GM19043 (cell line): Measurements from ENCODE around the gene ZNF785.
"Not testable (repeated sequence)": the region's sequence is repeated elsewhere in the genome, so short reads cannot be mapped to it uniquely, and the experiment has no call there.

Experiments used
- ATAC-seq: cut with Tn5 transposase; IDR thresholded peaks from one replicate; pipeline ENCODE4 v1.9.1; 2021; ENCODE audit warnings: low read depth; ENCODE audit not compliant: unreplicated experiment

Gene ZNF785

DNA sequence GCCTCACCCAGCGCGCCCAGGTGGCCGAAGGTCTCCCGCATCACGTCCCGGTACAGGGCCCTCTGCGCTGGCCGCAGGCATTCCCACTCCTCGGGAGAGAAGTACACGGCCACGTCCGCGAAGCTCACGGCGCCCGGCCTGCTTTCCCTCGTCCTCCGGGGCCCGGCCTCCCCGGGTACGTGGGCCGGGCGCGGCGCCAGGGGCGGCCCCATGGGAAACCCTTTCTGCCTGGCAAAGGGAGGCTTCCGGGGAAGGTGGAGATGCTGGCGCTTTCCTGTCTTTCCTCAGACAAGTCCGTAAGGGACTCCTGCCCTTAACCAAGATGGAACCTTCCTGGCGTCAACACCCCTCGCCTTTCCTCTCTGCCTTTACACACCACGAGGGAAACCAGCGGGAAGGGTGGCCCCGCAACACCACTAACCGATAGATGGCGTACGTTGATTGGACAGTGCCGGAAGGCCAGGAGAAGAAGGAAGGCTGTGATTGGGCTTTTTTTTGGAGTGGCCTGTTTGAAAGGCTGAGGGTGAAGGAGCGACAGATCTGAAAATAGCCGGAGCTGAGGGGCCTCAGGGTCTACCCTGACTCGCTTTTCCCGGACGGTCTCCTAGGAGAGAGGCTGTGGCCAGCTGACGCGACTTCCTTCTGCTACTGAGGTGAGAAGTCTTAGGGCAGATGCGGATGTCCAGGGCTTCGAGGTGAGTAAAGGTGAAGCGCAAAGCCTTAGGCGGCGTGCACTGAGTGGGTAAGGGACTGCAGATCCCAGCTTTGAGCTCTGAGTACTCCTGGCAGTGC, at the start of gene ZNF785:
TSS of gene ZNF785 (minus strand) at position 298 of the 792 bp plus-strand sequence. CDS start at position 212, 86 bp downstream.
- peak; percentile 80 for ATAC-seq

DNA sequence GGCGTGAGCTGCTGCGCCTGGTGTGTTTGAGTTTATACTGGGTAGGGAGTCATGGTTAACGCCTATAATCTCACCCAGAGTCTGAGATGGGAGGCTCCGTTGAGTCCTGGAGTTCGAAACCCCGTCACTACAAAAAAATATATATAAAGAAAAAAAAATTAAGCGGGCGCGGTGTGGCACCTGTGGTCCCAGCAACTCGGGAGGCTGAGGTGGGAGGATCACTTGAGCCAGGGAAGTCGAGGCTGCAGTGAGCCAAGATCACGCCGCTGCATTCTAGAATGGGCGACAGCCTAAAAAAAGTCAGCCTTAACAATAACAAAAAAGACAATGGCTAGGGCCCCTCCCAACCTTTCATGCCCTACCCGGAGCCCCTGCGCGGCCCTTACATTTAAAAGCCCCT, 48.0 kb upstream of the ZNF785 start:
- ATAC-seq = no peak

DNA sequence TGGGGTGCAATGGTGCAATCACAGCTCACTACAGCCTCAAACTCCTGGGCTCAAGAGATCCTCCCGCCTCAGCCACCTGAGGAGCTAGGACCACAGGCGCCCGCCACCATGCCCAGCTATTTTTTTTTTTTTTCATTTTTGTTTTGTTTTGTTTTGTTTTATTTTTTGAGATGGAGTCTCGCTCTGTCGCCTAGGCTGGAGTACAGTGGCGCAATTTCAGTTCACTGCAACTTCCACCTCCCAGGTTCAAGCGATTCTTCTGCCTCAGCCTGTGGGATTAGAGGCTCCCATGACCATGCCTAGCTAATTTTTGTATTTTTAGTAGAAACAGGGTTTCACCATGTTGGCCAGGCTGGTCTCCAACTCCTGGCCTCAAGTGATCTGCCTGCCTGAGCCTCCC, 47.0 kb upstream of the ZNF785 start:
- ATAC-seq = not testable (repeated sequence)

DNA sequence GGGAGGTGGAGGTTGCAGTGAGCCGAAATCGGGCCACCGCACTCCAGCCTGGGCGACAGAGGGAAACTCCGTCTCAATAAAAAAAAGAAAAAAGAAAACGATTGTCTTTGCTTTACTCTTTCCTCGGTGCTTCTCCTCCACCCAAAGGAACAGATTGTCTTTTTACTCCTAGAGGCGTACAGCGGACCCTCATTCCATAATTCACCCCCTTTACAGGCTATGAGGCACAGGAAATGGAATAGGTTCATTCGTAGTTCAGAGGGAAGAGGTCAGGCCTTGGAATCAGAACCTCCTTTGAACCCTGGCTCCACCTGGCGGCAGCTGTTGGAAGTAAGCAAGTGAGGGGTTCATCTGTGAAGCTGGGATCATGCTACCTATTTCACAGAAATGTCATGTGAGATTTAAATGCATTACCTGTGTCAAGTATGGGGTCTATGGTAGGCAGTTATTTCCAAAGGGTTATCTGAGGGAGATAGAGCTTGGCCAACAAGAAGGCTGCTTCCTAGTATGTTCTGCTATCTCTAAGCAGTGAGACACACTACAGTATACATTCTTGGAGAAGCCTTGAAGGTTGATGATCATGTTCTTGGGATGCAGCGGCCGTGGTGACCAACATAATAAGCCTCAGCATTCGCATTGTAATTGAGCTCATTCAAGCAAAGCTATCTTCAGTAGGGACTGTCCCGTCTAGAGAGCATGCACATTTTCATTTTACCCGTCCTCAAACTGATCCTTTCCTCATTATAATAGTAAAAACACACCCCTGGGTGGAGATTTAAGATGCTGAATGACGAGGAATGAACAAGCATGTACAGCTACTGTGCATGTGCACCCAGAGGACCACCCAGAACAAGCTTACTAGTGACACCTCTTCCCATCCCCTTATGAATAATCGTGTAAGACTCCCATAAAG, 43.4 kb upstream of the ZNF785 start:
- no peak for ATAC-seq

DNA sequence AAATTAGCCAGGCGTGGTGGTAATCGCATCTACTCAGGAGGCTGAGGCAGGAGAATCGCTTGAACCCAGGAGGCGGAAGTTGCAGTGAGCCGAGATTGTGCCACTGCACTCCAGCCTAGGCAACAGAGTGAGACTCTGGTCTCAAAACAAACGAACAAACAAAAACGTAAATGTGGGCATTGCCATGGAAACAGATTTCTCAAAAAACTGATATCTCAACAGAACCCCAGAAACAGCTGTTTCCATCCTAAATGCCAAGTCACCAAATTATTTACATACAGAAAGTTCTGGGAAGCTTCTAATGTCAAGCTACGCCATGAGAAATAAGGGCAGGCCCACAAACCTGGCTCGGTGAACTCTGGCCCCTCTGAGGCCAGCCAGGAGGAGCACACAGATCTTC, 40.7 kb upstream of the ZNF785 start:
- no peak for ATAC-seq

DNA sequence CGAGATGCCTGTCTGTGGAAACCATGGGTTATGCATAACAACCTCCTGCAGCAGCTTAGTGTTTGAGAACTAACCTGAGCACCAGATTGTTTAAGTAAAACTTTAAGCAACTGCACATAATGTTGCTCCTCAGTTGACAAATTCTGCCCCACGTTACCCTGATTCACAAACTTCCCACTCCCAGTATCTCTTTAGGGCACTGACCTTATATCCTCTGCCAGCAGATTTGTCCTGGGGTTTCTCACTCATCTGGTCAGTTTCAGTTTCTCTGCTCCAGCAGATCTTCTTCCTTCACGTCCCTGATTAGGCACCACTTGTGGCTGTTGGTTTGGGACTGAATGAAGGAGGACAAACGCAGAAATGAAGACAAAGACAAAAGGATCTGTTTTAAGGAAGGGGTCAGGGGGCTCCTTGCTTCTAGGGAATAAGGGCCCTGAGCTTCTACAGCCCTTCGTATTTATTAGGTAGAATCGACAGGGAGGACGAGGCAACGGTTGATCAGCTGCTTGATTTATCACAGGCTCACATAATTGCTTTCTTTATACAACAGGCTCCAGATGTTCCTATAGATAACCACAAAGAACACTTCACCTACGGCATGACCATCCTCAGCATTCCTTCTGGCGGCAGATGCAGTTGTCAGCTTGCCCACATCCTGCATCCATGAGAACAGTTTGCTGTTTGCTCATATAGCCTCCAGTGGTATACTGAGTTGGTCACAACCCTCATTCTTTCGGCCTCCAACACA, 38.2 kb upstream of the ZNF785 start:
- no peak for ATAC-seq

DNA sequence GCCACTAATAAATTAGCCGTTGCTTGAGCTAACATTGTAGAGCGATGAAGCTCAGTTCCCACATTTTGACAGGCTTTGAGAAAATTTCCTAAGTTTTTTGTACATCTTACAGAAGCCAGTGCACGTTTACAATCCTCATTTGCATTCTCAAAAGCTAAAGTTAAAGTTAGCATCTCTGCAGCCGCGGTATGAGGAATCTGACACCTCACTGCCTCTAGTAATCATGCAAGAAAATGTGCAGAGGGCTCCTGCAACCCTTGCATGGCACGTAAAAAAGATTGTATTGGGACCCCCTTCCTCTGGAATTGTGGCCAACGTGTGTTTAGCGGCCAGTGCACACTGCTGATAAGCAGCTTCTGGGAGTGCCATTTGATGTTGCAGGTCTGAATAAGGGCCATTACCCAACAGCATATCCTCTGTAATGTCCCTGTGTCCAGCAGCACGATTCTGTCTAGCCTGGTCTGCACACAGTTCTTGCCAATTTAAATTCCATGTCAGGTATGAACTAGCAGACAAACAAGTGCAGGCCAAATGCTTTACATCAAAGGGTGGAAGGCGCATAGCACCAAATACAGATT, 37.0 kb upstream of the ZNF785 start:
- no peak for ATAC-seq

DNA sequence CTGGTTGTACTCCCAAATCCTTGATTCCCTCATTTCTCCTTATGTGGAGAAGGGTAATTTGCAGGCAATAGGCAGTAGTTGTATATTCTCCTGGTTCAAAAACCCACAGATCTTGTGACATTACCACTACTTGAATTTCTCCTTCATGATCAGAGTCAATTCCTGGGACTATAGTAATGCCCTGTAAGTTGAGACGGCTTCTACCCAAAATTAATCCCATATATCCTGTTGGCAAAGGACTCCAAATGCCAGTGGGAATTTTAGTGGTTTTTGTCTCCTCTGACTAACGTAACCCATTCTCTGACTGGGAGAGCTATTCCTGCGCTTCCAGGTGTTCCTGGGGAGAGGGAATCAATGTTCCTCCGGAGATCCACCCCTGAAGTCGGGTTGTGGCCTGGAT, 36.3 kb upstream of the ZNF785 start:
- no peak for ATAC-seq

DNA sequence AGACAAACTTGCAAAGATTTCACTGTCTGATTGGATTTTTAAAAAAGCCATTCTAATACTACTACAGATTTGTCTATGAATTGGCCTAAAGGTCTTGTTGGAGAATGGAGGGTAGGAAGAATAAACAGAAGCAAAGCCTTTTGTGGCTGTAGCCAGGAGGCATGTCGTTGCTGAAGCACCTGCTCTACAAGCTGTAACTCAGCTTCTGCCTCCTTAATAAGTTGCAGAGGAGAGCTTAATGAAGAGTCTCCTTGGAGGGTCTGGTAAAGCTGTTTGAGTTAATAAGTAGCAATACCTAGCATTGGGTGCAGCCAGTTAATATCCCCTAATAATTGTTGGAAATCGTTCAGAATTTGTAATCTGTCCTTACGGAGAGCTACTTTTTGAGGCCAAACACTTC, 34.7 kb upstream of the ZNF785 start:
- ATAC-seq = no peak

DNA sequence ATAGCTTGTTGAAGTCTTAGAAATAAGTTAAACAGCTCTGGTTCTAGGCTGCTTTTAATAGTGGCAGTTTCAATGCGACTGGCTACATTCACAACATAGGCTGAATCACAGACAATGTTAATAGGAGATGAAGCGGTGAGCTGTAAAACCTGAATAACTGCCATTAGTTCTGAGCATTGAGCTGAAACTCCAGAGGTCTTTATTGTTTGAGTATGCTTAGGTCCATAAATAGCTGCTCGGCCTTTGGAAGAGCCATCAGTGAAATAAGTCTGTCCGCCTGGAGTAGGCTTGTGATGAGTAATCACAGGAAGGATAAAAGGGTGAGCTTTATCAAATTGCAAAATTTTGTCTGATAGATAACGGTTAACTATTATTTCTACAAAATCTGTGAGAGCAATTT, 34.1 kb upstream of the ZNF785 start:
- ATAC-seq = no peak

DNA sequence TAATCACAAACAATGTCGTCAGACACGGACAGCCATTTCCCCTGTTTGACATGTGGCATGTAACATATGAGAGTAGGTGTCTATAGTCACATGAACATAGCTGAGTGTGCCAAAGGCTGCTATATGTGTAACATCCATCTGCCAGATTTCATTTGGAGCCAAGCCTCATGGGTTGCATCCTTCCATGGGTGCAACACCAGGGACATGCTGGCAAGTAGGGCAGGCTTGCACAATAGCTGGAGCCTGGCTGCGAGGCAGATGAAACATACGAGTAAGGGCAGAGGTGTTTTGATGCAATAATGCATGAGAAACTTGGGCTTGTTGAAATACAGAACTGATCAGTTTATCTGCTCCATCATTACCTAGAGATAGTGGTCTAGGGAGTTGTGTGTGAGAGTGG, 33.7 kb upstream of the ZNF785 start:
- ATAC-seq = no peak

DNA sequence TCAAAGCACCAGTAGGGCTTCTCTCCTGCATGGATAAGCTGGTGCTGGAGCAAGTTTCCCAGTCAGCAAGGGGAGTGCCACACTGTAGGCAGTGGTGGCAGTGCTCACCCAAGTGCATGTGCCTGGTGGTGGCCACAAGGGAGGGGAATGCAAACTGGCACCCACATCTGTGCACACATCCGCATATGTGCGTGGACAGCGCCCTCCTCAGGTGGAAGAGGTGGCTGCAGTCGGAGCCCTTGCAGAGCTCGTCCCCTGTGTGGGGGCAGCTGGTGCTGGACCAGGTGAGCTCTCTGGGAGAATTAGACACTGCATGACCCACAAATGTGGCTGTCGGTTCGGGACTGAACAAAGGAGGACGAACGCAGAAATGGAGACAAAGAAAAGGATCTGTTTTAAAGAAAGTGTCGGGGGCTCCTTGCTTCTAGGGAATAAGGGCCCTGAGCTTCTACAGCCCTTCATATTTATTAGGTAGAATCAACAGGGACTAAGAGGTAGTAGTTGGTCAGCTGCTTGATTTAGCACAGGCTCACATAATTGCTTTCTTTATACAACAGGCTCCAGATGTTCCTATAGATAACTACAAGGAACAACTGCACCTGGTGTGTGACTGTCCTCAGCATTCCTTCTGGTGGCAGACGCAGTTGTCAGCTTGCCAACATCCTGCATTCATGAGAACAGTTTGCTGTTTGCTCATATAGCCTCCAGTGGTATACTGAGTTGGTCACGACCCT, 30.0 kb upstream of the ZNF785 start:
- no peak for ATAC-seq

DNA sequence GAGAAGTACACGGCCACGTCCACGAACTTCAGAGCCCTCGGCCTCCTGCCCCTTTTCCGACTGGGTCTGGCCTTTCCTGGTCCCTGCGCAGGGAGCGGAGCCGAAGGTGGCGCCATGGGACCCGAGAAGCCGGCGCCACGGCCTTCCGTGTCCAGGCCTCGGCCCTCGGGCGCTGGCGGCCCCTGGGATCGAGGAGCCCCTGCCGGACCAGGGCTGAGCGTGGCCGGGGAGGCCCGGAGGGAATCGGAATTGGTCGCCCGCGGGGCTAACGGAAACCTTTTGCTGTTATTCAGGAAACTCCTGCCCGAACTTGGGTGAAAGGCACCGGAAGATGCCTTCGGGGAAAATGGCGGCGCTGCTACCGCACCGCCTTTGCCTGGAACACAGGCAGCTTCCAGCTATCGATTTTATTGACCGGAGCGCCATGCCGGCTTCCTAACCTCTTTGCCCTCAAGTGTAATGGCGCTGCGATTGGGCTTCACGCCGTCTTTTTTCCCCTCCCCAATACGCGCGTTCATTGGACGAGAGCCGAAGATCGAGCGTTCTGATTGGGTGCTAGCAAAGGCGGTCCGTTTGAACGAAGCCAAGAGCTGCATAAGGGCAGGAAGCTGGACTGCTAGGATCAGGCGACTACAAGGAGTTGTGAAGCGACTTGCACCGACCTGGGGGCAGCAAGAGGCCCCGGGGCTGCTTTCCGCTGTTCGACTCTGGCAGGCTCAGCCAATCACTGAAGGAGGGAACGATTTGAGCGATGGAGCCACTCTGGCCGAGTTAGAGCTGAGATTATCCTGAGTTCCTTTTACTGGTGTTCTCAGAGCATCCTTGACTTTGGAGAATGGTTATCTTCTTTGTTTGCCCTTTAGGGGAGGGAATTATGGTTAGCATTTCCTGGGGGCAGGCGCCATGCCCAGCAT, 24.7 kb upstream of the ZNF785 start, which contains the start of gene ZNF689:
TSS of gene ZNF689 (minus strand) at position 464 of the 914 bp plus-strand sequence. CDS start at position 116, 348 bp downstream.
- ATAC-seq = peak; percentile 87

DNA sequence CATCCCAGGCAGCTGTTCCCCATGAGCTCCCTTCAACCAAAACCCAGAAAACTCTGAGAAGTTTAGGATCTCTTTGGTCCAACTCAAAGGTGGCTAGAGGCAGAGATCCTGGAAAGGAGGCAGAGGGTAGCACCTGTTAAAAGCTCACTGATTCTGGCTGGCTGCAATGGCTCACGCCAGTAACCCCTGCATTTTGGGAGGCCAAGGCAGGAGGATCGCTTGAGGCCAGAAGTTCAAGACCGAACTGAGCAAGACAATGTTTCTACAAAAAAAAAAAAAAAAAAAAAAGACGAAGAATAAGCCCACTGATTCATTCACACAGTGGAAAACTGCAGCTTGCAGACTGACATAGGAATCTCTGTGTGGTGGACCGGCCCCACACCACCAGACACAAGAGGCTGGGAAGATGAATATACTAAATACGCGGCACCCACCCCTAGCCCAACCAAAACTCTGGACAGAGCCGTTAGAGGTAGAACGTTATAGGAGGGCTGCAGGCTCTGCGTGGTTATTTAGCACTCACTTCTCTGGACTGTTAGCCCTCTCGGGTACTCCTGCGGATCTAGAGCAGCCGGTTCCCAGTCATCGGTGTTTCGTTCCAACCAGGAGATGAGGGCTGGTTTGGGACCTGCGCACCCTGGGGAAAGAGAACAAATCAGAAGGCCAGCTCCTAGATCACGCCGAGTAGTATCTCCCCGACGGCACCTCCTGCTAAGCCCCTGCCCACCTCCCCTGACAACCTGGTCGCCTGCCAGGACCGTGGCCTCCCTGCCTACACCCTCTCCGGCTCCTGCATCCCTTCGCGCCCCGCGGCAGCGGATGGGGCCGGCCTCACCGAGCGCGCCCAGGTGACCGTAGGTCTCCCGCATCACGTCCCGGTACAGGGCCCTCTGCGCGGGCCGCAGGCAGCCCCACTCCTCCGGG, 23.8 kb upstream of the ZNF785 start:
- no peak for ATAC-seq

DNA sequence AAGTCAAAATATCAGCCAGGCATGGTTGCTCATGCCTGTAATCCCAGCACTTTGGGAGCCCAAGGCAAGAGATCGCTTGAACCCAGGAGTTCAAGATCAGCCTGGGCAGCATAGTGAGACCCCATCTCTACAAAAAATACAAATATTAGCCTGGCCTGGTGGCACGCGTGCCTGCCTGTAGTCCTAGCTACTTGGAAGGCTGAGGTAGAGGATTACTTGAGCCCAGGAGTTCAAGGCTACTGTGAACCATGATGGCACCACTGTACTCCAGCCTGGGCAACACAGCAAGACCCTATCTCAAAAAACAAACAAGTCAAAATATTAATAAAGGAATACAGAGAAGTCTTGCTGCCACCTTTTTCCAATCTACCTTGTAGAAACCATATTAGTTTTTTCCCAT, 20.5 kb upstream of the ZNF785 start:
- no peak for ATAC-seq

DNA sequence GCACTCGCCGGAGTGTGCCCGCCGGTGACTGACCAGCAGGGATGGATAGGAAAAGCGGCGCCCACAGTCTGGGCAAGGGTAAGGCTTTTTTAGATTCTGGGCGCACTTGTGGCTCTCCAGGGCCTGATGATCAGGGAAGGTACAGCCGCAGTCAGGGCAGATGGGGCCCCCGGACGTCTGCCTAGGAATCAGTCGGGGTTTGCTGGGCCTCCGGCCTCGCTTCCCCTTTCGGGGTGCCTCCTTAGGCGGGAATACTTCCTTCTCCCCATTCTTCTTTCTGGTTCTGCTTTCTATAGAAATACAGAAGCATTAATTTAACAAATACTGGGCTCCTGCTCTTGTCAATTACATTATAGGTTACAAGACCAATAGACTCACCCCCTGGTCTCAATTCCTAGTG, 19.7 kb upstream of the ZNF785 start:
- no peak for ATAC-seq

DNA sequence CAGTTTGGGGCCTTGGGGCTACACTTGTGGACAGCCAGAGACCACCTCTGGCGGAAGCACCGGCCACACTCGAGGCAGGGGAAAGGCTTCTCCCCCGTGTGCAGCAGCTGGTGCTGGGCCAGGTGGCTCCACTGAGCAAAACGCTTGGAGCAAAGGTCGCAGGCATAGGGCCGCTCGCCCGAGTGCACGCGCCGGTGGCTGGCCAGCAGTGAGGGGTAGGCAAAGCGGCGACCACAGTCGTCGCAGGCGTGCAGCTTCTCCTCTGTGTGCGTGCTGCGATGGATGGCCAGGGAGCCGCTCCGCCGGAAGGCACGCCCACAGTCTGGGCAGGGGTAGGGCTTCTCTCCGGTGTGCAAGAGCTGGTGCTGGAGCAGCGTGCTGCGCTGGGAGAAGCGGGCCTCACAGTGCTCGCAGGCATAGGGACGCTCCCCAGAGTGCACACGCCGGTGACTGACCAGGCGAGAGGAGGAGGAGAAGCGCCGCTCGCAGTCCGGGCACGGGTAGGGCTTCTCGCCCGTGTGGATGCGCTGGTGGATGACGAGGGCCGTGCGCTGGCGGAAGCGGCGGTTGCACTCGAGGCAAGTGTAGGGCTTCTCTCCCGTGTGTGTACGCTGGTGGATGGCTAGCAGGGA, 18.9 kb upstream of the ZNF785 start:
- ATAC-seq = no peak
